Thyroid gland (tissue), 4 donors: ENCODE data around the gene ZFY. TPM values are rescaled to one million over a fixed set of nuclear protein-coding genes. Genes with fewer than 3 reads are reported as not detected.
A peak's percentile ranks its signal among the peaks of the same experiment; 100 is the strongest.
"Not testable (repeated sequence)": the region's sequence is repeated elsewhere in the genome, so short reads cannot be mapped to it uniquely, and the experiment has no call there.

Experiments used
- DNase-seq, 2 donors: peaks; one replicate each; pipeline ENCODE4 v3.0.0-alpha.2; 2019
- H3K27ac ChIP-seq, 3 donors: fragments of 200-600 bp; sonication (generic); 1 replicate in 2 of 3; 2 replicates in 1 of 3; pipeline ENCODE4 v1.5.1; 2016 to 2019; ENCODE audit warnings: mild to moderate bottlenecking in 1 of 3, moderate library complexity in 1 of 3
- H3K27me3 ChIP-seq: fragments of 200-600 bp; sonication (generic); one replicate; pipeline ENCODE4 v1.5.1; 2019
- H3K36me3 ChIP-seq, 2 donors: fragments of 200-600 bp; sonication (generic); one replicate each; pipeline ENCODE4 v1.5.1; 2016 to 2019
- H3K4me1 ChIP-seq, 2 donors: fragments of 200-600 bp; sonication (generic); one replicate each; pipeline ENCODE4 v1.5.1; 2017 to 2019
- H3K4me3 ChIP-seq, 3 donors: fragments of 200-600 bp; sonication (generic); replicated peaks in 1 of 3; 1 replicate in 2 of 3; 2 replicates in 1 of 3; pipeline ENCODE4 v1.5.1; 2016; ENCODE audit warnings: mild to moderate bottlenecking in 1 of 3
- H3K9me3 ChIP-seq: fragments of 200-600 bp; sonication (generic); one replicate; pipeline ENCODE4 v1.5.1; 2017
- POLR2A ChIP-seq, 2 donors: fragments of 450-650 bp; IDR thresholded peaks; one replicate each; pipeline ENCODE4 v1.6.1; 2017; ENCODE audit warnings: antibody characterized with exemption in 2 of 2, mild to moderate bottlenecking in 2 of 2, moderate library complexity in 1 of 2
- WGBS, 2 donors: methylation state at CpG; one replicate each; pipeline ENCODE4 v1.1.5; 2017; 5-methylcytosine and 5-hydroxymethylcytosine counted together
- intact Hi-C: fragments of 100-400 bp; cut with DNase I; formaldehyde crosslinking; loops from one replicate; pipeline ENCODE4 v1.15.1; 2023
- total RNA-seq, 4 donors: library from RNA; depleted of rRNA; stranded (reverse); fragments of >200 nt; gene quantifications; one replicate each; pipeline ENCODE4 v1.2.3, GENCODE V29; 2016
- TF ChIP-seq, protein P1 (sequence below), 6 experiments: fragments of 200-600 bp in 3 of 6; fragments of 450-650 bp in 3 of 6; sonication (generic) in 3 of 6; IDR thresholded peaks; one replicate each; pipeline ENCODE4 v1.5.1; 2016 to 2019; ENCODE audit warnings: antibody characterized with exemption in 6 of 6, mild to moderate bottlenecking in 2 of 6, inconsistent platforms in 1 of 6, moderate library complexity in 1 of 6

ZFY gene
- total RNA-seq, 4 donors from 2014 or later = 30.1 to 44.5 TPM; not detected in 2

DNA sequence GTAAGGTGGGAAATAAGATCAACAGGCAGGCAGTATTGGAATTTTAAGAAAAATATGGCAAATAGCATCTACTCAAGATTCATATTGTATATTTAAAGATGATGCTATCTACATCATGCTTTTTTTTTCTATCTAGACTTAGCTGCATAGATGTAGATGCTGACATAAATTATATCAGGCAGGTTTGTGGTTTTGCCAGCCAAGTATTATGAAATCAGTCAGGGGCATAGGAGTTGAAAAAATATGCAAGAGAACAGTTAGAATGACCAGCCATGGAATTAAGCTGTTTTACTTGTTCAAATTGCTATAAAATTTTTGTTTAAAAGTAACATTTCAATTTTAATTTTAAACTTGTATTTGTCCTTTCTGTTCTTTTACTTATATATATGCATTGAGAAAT is 34.4 kb downstream of the ZFY start:
- H3K4me3 ChIP-seq = no peak overlapping the region

DNA sequence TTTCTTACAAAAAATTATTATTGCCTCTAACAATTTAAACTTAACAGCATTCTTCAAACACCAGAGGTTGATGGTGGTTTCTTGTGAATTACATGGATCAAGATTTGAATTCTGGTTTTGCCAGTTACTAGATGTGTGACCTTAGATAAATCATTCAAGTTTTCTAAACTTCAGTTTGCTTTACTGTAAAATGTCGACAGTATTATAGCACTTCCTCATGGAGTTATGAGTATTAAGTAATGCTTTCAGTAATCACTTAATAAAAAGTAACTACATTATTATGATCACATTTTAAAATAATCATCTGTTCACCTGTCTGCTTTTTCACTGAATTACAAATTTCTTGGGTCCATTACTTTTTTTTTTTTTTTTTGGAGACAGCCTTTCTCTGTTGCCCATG is 37.5 kb downstream of the ZFY start:
- no peak overlapping the region for H3K27ac ChIP-seq
- intact Hi-C loops = no loop called here
- no peaks in the 10 kb centered on the region for H3K4me1 ChIP-seq
- DNase-seq = no peak
- H3K36me3 ChIP-seq = no peaks in the 10 kb centered on the region
- H3K4me3 ChIP-seq = no peak overlapping the region
- H3K9me3 ChIP-seq = no peaks in the 10 kb centered on the region
- no peaks in the 10 kb centered on the region for H3K27me3 ChIP-seq
- WGBS, 2 donors = 86 to 87% methylated on average over 1 of the region's 1 CpG
- TF ChIP-seq, protein P1, sequence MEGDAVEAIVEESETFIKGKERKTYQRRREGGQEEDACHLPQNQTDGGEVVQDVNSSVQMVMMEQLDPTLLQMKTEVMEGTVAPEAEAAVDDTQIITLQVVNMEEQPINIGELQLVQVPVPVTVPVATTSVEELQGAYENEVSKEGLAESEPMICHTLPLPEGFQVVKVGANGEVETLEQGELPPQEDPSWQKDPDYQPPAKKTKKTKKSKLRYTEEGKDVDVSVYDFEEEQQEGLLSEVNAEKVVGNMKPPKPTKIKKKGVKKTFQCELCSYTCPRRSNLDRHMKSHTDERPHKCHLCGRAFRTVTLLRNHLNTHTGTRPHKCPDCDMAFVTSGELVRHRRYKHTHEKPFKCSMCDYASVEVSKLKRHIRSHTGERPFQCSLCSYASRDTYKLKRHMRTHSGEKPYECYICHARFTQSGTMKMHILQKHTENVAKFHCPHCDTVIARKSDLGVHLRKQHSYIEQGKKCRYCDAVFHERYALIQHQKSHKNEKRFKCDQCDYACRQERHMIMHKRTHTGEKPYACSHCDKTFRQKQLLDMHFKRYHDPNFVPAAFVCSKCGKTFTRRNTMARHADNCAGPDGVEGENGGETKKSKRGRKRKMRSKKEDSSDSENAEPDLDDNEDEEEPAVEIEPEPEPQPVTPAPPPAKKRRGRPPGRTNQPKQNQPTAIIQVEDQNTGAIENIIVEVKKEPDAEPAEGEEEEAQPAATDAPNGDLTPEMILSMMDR (IDR thresholded peaks at IDR 0.05) = no peak
- no peak for TF ChIP-seq POLR2A (IDR thresholded peaks at IDR 0.05)

More for the DNA sequence above, 34.4 kb downstream of the ZFY start:
- Histone ChIP-seq H3K27ac (no peak overlapping the region), H3K4me1 (no peaks in the 10 kb centered on the region), H3K27me3 (no peaks in the 10 kb centered on the region), H3K9me3 (no peaks in the 10 kb centered on the region), H3K36me3 (no peaks in the 10 kb centered on the region)
- intact Hi-C loops = no loop called here
- TF ChIP-seq POLR2A (IDR thresholded peaks at IDR 0.05) = no peak
- TF ChIP-seq, protein P1 (IDR thresholded peaks at IDR 0.05) = no peak
- DNase-seq = no peak

DNA sequence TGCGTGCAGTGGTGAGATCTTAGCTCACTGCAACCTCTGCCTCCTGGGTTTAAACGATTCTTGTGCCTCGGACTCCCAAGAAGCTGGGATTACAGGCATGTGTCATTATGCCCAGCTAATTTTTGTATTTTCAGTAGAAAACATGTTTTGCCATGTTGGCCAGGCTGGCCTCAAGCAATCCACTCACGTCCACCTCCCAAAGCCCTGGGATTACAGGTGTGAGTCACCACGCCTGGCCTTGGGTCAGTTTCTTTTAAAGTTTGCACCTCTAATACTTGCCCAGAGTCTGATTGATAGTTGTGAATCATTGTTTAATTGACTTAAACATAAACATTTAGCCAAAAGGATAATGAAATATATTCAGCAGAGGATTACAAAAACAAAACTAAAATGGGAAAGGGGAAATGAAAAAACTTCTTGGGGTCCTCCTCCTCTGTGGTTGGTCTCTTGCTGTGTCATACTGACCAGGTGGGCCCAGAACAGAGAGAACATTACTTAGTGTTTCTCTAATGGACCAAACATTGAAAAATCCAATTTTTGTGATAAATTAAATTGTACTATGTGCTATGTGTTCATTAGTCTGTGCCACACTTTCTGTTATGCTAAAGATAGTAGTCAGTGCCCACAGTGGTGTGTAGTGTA is 38.0 kb downstream of the ZFY start:
- Histone ChIP-seq H3K36me3 (no peaks in the 10 kb centered on the region), H3K4me3 (no peak overlapping the region), H3K27ac (no peak overlapping the region), H3K27me3 (no peaks in the 10 kb centered on the region), H3K9me3 (no peaks in the 10 kb centered on the region), H3K4me1 (no peaks in the 10 kb centered on the region)
- DNase-seq = no peak
- WGBS, 2 donors = 96 to 98% methylated on average over 5 of the region's 5 CpGs
- intact Hi-C loops = no loop called here
- TF ChIP-seq, protein P1 (IDR thresholded peaks at IDR 0.05) = no peak
- no peak for TF ChIP-seq POLR2A (IDR thresholded peaks at IDR 0.05)

DNA sequence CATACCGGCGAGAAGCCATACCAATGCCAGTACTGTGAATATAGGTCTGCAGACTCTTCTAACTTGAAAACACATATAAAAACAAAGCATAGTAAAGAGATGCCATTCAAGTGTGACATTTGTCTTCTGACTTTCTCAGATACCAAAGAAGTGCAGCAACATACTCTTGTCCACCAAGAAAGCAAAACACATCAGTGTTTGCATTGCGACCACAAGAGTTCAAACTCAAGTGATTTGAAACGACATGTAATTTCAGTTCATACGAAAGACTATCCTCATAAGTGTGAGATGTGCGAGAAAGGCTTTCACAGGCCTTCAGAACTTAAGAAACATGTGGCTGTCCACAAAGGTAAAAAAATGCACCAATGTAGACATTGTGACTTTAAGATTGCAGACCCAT is 44.1 kb downstream of the ZFY start:
- no peaks in the 10 kb centered on the region for H3K36me3 ChIP-seq
- TF ChIP-seq, protein P1 (IDR thresholded peaks at IDR 0.05) = no peak
- no peak for TF ChIP-seq POLR2A (IDR thresholded peaks at IDR 0.05)
- H3K27me3 ChIP-seq = no peaks in the 10 kb centered on the region
- WGBS, 2 donors = 79 to 84% methylated on average over 6 of the region's 6 CpGs
- no peak overlapping the region for H3K4me3 ChIP-seq
- intact Hi-C loops = no loop called here
- no peak overlapping the region for H3K27ac ChIP-seq
- H3K4me1 ChIP-seq = no peaks in the 10 kb centered on the region
- no peak for DNase-seq
- no peaks in the 10 kb centered on the region for H3K9me3 ChIP-seq

DNA sequence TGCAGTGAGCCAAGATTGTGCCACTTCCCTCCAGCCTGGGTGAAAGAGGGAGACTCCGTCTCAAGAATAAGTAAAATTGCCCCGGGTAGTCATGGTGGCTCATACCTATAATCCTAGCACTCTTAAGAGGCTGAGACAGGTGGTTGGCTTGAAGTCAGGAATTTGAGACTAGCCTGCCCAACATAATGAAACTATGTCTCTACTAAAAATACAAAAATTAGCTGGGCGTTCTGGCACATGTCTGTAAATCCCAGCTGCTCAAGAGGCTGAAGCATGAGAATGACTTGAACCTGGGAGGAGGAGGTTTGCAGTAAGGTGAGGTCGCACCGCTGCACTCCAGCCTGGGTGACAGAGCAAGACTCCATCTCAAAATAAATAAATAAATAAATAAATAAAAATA is 49.3 kb downstream of the ZFY start:
- H3K27me3 ChIP-seq = no peaks in the 10 kb centered on the region
- no peaks in the 10 kb centered on the region for H3K4me1 ChIP-seq
- H3K9me3 ChIP-seq = no peaks in the 10 kb centered on the region
- H3K27ac ChIP-seq = peak overlapping the region in 1 of 3 donors; percentile 33
- TF ChIP-seq, protein P1 (IDR thresholded peaks at IDR 0.05) = no peak
- no peak overlapping the region for H3K4me3 ChIP-seq
- no peaks in the 10 kb centered on the region for H3K36me3 ChIP-seq
- 31 to 41% methylated on average over 4 to 5 of the region's 5 CpGs for WGBS, 2 donors
- intact Hi-C loops = no loop called here
- DNase-seq = peak; percentile 55 to 58

DNA sequence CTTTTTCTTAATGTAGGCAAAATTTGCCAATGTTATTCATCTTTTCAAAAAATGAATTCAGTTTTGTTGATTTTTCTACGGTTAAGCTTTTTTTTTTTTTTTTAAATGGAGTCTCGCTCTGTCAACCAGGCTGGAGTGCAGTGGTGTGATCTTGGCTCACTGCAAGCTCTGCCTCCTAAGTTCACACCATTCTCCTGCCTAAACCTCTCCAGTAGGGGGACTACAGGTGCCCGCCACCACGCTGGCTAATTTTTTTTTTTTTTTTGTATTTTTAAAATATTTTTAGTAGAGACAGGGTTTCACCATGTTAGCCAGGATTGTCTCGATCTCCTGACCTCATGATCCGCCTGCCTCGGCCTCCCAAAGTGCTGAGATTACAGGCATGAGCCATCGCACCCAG is 52.0 kb downstream of the ZFY start:
- WGBS, 2 donors = 85 to 97% methylated on average over 8 of the region's 8 CpGs
- H3K36me3 ChIP-seq, H3K9me3 ChIP-seq, H3K27ac ChIP-seq, DNase-seq, H3K4me3 ChIP-seq, intact Hi-C loops, H3K4me1 ChIP-seq, H3K27me3 ChIP-seq: not testable (repeated sequence)

DNA sequence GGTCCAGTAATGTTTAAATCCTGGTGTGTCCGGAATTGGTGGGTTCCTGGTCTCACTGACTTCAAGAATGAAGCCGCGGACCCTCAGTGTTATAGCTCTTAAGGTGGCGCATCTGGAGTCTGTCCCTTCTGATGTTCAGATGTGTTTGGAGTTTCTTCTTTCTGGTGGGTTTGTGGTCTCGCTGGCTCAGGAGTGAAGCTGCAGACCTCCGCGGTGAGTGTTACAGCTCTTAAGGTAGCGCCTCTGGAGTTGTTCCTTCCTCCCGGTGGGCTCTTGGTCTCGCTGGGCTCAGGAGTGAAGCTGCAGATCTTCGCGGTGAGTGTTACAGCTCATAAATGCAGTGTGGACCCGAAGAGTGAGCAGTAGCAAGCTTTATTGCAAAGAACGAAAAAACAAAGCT is 62.2 kb downstream of the ZFY start:
- H3K4me3 ChIP-seq, H3K36me3 ChIP-seq, DNase-seq, H3K27me3 ChIP-seq, H3K9me3 ChIP-seq, intact Hi-C loops, H3K4me1 ChIP-seq, H3K27ac ChIP-seq: not testable (repeated sequence)
- 93 to 98% methylated on average over 7 to 11 of the region's 14 CpGs for WGBS, 2 donors
